ENCODE data around the gene COPB2. TPM values are rescaled to one million over a fixed set of nuclear protein-coding genes. Genes with fewer than 3 reads are reported as not detected.

COPB2 gene
- total RNA-seq, 1 donor from 2014 or later, result 96.6 TPM

DNA sequence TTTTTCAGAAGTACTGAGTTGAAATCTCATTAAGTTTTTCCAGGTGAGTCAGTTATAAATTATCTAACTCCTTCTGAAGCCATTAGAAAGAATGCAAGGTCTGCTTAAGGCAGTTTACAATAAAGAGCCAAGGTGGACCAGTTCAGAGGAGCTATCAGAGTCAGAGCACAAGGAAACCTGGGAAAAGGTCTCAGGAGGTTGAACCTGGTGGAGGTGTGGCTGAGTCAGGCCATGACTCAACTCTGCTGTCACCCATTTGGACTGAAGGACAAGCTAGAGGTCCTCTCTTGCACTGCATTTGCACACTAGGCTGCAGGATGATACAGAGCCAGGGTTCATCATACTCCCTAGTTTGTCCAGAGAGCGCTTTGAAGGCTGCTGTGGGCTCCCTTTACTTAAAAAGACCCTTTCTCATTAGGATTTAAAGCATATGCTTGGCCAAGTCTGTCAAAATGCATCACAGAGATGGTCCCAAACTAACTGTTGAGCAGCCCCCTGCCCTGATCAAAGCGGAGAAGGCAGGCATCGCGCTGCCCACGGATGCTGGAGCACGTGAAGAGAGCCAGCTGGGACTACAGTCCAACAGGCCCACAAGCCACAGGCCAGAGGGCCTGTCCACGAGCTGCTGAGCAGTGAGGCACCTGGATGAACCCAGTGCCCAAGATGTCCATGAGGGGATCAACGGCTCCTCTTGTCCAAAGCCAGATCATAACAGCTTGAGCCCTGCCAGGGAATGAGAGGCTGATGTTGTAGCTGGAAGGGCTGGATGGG is 71.6 kb downstream of the COPB2 start:
- DNase-seq (ENCODE audit: low spot score), result no peak
- ATAC-seq, result no peak
- intact Hi-C loops (cut with DNase I), result no loop called here

DNA sequence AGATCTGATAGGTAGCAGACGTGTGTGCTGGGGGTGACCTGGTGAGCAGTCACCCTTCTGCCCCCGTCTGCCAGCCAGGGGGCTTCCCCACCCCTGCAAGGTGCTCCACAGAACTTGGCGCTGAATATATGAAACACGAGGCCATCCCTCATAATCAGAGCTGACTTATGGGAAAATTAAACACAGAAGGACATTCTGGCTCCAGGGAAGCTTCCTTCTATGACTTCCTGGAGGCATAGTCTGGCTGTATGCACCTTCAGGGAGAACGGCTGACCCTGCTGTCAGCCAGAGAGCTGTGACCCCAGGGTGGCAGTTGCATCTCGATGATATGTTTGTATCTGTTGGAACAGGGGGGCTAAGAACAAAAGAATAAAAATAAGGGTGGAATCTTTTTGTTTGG is 72.2 kb downstream of the COPB2 start:
- no peak for ATAC-seq
- DNase-seq (ENCODE audit: low spot score), result no peak
- intact Hi-C loops (cut with DNase I), result no loop called here

GRCh38 chr3:139313921-139314320 is 75.5 kb downstream of the COPB2 start:
- intact Hi-C loops (cut with DNase I), result no loop called here

DNA sequence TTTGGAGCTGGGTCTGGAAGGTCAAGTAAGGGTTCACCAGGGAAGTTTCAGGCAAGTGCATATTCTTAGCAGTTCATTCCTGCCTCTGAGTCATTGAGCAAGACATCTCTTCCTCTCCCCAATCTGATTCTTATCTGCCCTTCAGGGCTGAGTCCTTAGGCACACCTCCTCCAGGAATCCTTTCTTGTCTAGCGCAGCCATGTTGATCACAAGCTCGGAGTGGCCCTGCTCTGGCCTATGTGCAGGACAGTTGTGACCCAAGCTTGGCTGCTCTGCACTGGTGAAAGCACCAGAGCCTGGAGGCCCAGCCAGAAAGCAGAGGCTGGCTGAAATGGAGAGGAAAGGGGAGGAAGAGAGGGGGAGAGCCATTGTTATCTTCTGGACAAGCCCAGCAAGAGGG is 76.5 kb downstream of the COPB2 start:
- intact Hi-C loops (cut with DNase I), result no loop called here
- ATAC-seq, result no peak
- no peak for DNase-seq (ENCODE audit: low spot score)

More at GRCh38 chr3:139313921-139314320, 75.5 kb downstream of the COPB2 start:
- no peak for ATAC-seq
- DNase-seq (ENCODE audit: low spot score), result no peak

DNA sequence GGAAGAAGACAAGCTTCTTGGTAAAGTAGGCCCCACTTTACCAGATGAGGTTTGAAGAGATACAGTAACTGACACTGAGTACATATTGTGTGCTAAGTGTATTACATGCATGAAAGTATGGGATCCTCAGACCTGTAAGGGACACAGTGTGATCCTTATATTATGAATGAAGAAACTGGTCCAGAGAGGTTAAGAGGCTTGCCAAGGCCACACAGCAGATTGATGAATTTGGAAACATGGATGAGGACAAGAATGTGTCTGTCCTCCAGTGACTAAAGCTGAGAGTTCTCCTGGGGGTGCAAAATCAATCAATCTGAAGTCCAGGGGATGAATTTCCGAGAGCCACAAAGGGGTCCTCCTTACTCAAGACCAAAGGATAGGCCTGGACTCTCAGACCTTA is 77.0 kb downstream of the COPB2 start:
- DNase-seq (ENCODE audit: low spot score) (no peak), ATAC-seq (no peak)
- intact Hi-C loops (cut with DNase I), result no loop called here

- intact Hi-C loops (cut with DNase I), result no loop called here
- ATAC-seq (no peak), DNase-seq (ENCODE audit: low spot score) (no peak)
These were observed 77.9 kb downstream of the COPB2 start for GRCh38 chr3:139311557-139311956.

DNA sequence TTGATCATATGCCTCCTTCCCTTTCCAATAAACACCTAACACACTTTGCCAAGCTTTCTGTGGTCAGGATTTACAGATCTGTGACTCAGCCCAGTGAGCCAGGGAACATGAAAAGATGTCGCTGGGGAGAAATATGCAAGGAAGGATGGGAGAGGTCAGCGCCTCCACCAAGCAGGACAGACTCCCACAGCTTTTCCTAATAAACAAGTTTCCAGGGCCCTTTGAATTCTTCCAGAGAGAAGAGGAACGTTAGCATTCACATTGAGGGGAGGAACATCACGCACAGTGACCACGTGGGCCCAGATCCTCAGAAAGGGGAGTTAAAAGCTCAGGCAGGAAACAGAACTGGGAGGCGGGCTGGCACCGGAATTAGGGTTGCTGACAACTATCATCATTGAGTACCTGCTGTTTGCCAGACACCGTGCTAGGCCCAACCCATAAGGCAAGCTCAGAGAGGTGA is 78.9 kb downstream of the COPB2 start:
- ATAC-seq, result no peak
- intact Hi-C loops (cut with DNase I), result no loop called here
- no peak for DNase-seq (ENCODE audit: low spot score)

DNA sequence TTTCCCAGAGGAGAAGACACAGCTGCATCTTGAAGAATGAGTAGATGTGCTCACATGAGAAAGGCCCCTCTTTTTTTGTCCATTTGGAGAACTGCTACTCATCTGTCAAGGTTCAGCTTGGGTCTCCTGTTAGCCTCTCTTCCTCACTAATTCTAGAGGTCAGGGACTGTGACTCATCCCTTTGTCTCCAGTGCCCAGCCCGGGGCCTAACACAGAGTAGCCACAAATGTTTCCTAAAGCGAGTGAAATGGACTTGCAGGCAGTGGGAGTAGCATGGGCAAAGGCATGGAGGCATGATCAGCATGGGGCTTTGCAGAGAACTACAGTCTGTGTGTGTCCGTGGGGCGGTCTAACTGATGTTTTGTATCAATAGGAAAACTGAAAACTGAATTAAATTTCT is 79.6 kb downstream of the COPB2 start:
- intact Hi-C loops (cut with DNase I), result no loop called here
- ATAC-seq, result no peak
- no peak for DNase-seq (ENCODE audit: low spot score)

GRCh38 chr3:139309061-139309591 is 80.3 kb downstream of the COPB2 start:
- intact Hi-C loops (cut with DNase I), result no loop called here
- no peak for ATAC-seq
- DNase-seq (ENCODE audit: low spot score), result no peak

- DNase-seq (ENCODE audit: low spot score) (no peak), ATAC-seq (no peak)
- intact Hi-C loops (cut with DNase I), result no loop called here
These were observed 80.9 kb downstream of the COPB2 start for GRCh38 chr3:139308560-139308959.

DNA sequence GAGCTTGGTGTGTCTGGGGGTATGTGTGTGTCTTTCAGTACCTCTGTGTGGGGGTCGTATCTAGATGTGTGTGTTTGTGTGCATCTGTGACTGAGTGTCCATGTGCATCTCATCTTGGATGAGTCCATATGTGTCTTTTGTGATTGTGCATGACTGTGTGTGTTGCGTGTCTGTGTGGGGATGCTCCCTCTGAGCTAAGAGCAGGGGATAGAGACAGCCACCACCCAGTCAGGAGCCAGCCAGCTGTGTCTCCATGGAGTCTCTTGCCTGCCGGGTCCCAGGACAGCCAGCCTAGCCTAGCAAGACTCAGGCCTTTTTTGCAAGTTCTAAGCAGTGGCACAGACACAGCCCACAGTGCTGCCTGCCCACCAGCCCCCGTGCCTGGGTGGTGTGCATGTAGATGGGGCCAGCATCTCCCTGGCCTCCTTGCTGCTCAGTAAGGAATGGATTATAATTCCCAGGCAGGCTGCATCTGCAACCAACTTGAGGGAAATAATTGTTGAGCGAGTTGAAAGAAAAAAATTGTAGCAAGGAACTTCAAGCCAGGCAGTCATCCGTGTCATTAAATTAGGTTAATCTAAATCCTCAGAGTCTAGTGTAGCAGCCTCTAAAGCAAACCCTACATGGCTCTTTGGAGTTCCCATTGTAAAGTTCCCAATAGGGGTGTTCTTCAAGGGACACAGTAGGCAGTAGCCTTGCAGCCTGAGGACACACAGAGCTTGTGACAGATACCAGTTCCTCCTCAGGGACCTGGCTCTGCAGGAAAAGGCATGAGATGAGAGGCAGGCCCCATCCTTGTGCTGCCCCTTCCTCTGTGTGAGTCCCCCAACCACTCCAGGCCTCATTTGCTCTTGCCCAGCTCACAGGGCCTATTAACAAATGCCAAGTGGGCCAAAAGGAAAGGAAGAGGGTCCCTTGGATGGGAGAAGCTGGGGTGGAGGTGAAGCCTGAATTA is 81.6 kb downstream of the COPB2 start:
- ATAC-seq, result no peak
- no peak for DNase-seq (ENCODE audit: low spot score)

More for the DNA sequence above, 81.6 kb downstream of the COPB2 start:
- intact Hi-C loops (cut with DNase I), result no loop called here

Other genes starting within 250 kb of the COPB2 start
- gene MRPS22, start 45.6 kb downstream of the COPB2 start, total RNA-seq, result 27.6 TPM
- not detected for gene RBP2, start 86.9 kb upstream of the COPB2 start, total RNA-seq
- gene RBP1, start 150.1 kb upstream of the COPB2 start, total RNA-seq, result 6.4 TPM

Measured in sciatic nerve (tissue), 2 donors.